NCI-H460 (cell line): Measurements from ENCODE around the gene PTPRC. TPM values are rescaled to one million over a fixed set of nuclear protein-coding genes. Genes with fewer than 3 reads are reported as not detected.

ENCODE experiments used
- DNase-seq: peaks from one replicate; pipeline ENCODE4 v3.0.0-alpha.2; 2016; ENCODE audit warnings: low read depth; ENCODE audit errors: extremely low read depth
- total RNA-seq: library from RNA; depleted of rRNA; stranded (reverse); fragments of >200 nt; shearing (Covaris generic); gene quantifications from 2 replicates; pipeline ENCODE4 v1.2.3, GENCODE V29; 2014

Gene PTPRC
- total RNA-seq, 1 experiment from 2014 or later: not detected

- no peak for DNase-seq
Observed at GRCh38 chr1:198694542-198694941, 55.7 kb downstream of the PTPRC start.

DNA sequence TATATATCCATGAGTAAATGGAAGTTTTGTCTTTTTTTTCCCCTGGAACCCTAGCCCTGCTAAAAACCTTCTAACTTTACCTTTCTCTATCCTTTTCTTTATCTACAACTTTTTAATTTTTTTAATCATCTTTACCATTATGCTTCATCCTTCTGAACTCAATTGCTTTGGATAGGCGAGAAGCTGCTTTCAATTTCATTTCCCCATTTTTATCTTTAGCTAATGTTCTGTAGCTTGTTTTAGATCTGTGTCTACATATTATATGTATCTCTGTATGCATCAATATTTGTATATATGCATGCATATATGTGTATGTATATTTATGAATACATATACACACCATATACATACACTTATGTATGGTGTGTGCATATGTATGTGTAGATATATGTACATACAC is 57.4 kb downstream of the PTPRC start:
- no peak for DNase-seq

GRCh38 chr1:198699167-198700015 is 60.6 kb downstream of the PTPRC start:
- DNase-seq: peak; percentile 74

GRCh38 chr1:198700016-198700392 is 61.2 kb downstream of the PTPRC start:
- no peak for DNase-seq

- DNase-seq: no peak
Observed at GRCh38 chr1:198700396-198700795, 61.6 kb downstream of the PTPRC start.

- DNase-seq: no peak
Observed at GRCh38 chr1:198701250-198701649, 62.4 kb downstream of the PTPRC start.

GRCh38 chr1:198701766-198702539 is 63.1 kb downstream of the PTPRC start:
- no peak for DNase-seq

DNA sequence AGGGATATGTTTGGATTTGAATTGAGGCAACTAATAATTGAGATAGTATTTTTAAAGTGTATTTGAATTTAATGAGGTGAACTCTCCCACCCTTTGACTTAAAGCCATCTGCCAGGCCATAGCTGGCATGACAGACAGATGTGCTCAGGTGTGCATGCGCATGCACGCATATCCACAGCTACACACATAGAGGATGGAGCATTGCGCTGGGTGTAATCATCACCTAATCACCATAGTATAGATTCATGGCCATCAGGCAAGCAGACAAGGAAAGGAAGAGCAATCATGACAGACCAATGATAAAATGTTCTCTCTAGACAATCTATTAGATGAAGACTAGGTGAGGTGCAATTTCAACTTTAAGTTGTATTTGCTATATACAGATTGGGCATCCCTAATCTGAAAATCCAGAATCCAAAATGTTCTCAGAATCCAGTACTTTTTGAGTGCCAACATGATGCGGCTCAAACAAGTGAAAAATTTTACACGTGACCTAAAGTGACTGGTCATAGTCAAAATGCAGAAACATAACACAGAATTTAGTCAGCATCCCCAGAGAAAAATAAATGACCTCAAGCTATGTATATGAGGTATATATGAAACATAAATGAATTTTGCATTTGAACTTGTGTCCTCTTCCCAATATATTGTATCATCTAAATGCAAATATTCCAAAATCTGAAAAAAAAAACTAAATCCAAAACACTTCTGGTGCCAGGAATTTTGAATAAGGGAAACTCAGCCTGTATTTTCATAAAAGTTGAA is 70.1 kb downstream of the PTPRC start:
- DNase-seq: no peak

DNA sequence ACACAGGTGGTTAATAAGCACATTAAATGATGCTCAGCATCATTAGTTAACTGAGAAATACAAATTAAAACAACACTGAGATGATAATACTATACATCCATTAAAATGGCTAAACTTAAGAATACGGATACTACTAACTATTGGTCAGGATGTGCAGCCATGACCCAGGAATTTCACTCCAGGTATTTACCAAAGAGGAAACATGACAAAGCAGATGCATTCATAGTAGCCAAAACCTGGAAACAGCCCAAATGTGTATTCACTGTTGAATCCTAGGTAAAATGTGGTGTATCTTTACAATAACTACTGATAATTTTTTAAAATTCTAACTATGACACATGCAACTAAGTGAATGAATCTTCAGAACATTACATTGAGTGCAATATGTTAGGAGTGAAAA is 73.0 kb downstream of the PTPRC start:
- no peak for DNase-seq

- DNase-seq: no peak
Observed at GRCh38 chr1:198713081-198713480, 74.2 kb downstream of the PTPRC start.

- no peak for DNase-seq
Observed at GRCh38 chr1:198714271-198714670, 75.4 kb downstream of the PTPRC start.

- DNase-seq: no peak
Observed at GRCh38 chr1:198716051-198716450, 77.2 kb downstream of the PTPRC start.

DNA sequence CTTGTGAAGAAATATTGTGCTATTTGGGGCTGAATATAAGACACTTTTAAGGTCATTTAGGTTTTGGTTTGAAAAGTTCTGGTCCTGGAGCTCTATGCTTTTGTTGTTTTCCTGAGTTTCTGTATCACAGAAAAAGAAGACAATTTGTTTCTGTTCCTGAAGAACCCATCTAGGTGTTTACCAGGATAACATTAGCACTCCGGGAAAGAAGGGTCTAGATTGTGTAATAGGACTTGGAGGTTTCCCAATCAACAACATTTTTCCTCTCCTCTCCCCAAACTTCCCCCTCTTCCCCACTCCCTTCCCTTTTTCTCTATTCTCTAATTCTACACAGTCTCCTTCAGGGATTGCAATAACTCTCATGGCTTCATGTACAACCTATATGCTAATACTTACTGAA is 78.7 kb downstream of the PTPRC start:
- no peak for DNase-seq

DNA sequence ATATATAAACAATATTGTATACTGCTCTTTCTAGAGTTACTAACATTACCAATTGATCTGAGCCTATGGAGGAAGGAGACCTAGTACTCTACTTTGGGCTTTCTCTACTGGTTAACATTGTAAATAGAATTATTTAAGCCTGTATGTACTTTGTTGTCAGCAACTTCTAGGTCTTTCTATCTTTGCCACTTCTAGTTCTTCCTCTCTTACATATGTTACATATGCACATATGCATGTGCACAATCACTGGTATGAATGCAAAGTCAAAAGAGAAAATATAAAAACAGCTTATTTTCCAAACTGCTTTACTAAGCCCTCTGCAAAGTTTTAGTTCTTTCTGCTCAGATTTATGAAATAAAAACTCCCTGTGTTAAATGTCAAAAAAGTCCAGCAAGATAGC is 84.3 kb downstream of the PTPRC start:
- DNase-seq: no peak

DNA sequence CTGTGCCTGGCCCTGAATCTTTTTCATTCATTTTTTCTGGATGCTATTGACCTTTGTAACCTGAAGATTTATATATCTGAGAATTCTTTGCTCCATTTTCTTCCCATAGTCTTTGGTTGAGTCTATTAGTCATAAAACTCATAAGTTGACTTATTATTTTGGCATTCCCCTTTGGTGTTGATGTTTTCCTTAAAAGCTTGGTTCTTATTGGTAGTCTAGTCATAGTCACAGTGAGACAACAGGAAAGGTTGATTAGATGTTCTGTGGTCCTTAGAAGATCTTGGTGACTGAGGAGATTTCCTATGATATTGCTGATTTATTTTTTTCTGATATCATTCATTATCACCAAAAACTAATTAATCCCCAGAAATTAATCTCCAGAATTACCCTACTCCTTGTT is 86.2 kb downstream of the PTPRC start:
- no peak for DNase-seq

DNA sequence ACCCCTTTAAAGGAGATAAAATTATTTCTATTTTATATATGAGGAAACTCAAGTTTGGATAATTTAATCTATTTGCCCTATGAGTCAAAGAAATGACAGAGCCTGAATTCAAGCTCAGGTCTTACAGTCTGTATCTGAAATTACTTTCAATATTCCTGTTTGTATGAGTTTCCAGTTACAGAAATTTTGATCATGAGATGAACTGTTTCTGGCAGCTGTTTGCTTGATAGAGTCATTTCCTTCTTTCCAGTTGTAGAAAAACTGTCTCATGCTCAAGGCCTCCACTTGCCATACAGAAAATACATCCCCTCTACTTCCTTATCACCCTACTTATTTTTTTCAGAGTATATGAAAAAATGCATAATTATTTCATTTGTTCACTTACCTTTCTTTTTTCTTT is 87.6 kb downstream of the PTPRC start:
- DNase-seq: no peak

- no peak for DNase-seq
Observed at GRCh38 chr1:198729195-198729863, 90.5 kb downstream of the PTPRC start.

DNA sequence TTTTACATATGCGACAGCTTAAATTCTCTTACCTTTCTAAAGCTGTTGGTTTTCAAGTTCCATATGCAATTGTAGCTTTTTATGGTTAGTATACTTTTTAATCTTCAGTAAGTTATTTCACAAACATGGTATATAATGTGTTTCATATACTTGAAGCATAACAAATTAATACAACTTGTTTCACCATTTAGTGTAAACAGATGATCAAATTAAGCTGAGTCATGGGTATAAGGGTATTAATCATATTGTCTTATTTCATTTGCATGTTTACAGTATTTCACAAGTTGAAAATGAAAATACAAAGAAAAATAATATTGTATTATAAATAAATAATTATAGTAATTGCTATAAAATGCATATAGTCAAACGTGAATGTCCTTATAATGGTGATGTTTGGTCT is 92.1 kb downstream of the PTPRC start:
- DNase-seq: no peak

GRCh38 chr1:198734323-198735008 is 95.6 kb downstream of the PTPRC start:
- no peak for DNase-seq

- DNase-seq: no peak
Observed at GRCh38 chr1:198741744-198742143, 102.9 kb downstream of the PTPRC start.
